Stimulated activated CD8-positive, alpha-beta memory T cell treated with anti-CD3 and anti-CD28 coated beads, Interleukin-12 subunit alpha, Interleukin-12 subunit beta, amount 100 ng/mL, for 24 hours (primary cell): Measurements from ENCODE around the gene KLK4.

ENCODE experiments used
- DNase-seq: peaks from one replicate; pipeline ENCODE4 v3.0.0-alpha.2; 2020; ENCODE audit errors: extremely low read depth

Gene KLK4

DNA sequence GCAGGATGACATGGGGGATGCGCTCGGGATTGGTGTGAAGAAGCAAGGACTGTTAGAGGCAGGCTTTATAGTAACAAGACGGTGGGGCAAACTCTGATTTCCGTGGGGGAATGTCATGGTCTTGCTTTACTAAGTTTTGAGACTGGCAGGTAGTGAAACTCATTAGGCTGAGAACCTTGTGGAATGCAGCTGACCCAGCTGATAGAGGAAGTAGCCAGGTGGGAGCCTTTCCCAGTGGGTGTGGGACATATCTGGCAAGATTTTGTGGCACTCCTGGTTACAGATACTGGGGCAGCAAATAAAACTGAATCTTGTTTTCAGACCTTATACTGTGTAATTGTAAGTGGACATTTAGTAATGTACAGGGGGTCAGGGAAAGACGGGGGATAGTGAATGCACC is 31.0 kb downstream of the KLK4 start:
- DNase-seq = no peak

DNA sequence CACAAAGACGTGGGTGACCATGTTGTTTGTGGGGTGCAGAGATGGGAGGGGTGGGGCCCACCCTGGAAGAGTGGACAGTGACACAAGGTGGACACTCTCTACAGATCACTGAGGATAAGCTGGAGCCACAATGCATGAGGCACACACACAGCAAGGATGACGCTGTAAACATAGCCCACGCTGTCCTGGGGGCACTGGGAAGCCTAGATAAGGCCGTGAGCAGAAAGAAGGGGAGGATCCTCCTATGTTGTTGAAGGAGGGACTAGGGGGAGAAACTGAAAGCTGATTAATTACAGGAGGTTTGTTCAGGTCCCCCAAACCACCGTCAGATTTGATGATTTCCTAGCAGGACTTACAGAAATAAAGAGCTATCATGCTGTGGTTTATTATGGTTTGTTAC is 32.3 kb downstream of the KLK4 start:
- DNase-seq = no peak

DNA sequence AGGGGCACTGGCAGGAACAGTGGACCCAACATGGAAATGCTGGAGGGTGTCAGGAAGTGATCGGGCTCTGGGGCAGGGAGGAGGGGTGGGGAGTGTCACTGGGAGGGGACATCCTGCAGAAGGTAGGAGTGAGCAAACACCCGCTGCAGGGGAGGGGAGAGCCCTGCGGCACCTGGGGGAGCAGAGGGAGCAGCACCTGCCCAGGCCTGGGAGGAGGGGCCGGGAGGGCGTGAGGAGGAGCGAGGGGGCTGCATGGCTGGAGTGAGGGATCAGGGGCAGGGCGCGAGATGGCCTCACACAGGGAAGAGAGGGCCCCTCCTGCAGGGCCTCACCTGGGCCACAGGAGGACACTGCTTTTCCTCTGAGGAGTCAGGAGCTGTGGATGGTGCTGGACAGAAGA is 33.9 kb downstream of the KLK4 start:
- no peak for DNase-seq

DNA sequence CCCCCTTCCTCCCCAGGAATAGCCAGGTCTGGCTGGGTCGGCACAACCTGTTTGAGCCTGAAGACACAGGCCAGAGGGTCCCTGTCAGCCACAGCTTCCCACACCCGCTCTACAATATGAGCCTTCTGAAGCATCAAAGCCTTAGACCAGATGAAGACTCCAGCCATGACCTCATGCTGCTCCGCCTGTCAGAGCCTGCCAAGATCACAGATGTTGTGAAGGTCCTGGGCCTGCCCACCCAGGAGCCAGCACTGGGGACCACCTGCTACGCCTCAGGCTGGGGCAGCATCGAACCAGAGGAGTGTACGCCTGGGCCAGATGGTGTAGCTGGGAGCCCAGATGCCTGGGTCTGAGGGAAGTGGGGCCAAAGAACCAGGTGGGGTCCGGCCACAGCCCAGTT is 34.7 kb downstream of the KLK4 start:
- DNase-seq = no peak

DNA sequence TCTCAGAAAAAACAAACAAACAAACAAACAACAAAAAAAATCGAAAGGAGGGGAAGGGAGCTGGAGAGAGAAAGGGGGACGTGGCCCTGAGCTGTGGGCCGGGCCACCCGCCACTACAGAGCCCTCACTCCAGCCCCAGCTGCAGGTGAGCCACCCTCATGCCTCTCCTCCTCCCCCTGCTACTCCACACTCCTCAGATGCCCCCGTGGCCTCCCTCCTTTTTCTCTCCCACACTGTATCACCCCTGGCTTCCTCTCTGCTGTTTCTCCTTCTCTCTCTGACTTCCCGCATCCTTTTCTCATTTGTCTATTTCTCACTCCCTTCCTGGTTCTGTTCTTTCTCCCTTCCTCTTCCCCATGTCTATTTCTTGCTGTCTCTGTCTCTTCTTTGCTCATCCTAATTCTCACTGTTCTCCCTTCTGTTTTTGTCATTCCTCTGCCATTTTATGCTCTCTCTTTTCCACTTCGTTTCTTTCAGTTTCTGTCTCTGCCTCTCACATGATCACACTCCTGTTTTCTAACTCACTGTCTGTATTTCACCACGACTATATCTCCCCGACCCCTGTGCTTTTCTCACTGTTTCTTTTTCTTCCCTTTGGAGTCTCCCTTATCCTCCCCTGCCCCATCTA is 35.3 kb downstream of the KLK4 start:
- DNase-seq = no peak

DNA sequence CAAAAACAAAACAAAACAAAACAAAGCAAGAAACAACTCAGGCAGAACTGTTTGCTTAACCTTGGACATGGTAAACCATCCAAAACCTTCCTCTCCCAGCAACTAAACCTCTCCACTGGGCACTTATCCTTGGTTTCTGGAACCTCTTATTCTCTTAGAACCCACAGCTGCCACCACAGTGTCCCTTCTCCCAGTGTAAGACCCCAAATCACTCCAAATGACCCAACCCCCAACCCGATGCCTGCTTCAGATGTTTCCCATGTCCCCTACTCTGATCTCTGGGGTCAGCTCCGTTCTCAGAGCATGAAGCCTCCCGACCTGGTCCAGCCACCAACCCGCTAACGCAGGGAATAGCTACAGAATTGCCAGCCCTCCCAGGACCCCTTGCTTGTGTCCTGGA is 37.0 kb downstream of the KLK4 start:
- DNase-seq = no peak

DNA sequence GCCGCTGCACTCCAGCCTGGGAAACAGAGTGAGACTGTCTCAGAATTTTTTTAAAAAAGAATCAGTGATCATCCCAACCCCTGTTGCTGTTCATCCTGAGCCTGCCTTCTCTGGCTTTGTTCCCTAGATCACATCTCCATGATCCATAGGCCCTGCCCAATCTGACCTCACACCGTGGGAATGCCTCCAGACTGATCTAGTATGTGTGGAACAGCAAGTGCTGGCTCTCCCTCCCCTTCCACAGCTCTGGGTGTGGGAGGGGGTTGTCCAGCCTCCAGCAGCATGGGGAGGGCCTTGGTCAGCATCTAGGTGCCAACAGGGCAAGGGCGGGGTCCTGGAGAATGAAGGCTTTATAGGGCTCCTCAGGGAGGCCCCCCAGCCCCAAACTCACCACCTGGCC is 38.1 kb downstream of the KLK4 start, which contains the start of gene KLK2:
Gene KLK2 (plus strand): TSS at position 384 of the 400 bp plus-strand sequence. CDS start 35 bp downstream, outside the sequence.
- no peak for DNase-seq

DNA sequence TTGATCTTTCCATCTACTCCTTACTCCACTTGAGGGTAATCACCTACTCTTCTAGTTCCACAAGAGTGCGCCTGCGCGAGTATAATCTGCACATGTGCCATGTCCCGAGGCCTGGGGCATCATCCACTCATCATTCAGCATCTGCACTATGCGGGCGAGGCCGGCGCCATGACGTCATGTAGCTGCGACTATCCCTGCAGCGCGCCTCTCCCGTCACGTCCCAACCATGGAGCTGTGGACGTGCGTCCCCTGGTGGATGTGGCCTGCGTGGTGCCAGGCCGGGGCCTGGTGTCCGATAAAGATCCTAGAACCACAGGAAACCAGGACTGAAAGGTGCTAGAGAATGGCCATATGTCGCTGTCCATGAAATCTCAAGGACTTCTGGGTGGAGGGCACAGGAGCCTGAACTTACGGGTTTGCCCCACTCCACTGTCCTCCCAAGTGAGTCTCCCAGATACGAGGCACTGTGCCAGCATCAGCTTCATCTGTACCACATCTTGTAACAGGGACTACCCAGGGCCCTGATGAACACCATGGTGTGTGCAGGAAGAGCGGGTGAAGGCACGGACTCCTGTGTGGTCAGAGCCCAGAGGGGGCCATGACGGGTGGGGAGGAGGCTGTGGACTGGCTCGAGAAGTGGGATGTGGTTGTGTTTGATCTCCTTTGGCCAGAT is 40.6 kb downstream of the KLK4 start:
- no peak for DNase-seq

DNA sequence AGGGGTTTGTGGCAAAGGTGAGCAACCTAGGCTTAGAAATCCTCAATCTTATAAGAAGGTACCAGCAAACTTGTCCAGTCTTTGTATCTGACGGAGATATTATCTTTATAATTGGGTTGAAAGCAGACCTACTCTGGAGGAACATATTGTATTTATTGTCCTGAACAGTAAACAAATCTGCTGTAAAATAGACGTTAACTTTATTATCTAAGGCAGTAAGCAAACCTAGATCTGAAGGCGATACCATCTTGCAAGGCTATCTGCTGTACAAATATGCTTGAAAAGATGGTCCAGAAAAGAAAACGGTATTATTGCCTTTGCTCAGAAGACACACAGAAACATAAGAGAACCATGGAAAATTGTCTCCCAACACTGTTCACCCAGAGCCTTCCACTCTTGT is 41.7 kb downstream of the KLK4 start:
- DNase-seq = no peak

DNA sequence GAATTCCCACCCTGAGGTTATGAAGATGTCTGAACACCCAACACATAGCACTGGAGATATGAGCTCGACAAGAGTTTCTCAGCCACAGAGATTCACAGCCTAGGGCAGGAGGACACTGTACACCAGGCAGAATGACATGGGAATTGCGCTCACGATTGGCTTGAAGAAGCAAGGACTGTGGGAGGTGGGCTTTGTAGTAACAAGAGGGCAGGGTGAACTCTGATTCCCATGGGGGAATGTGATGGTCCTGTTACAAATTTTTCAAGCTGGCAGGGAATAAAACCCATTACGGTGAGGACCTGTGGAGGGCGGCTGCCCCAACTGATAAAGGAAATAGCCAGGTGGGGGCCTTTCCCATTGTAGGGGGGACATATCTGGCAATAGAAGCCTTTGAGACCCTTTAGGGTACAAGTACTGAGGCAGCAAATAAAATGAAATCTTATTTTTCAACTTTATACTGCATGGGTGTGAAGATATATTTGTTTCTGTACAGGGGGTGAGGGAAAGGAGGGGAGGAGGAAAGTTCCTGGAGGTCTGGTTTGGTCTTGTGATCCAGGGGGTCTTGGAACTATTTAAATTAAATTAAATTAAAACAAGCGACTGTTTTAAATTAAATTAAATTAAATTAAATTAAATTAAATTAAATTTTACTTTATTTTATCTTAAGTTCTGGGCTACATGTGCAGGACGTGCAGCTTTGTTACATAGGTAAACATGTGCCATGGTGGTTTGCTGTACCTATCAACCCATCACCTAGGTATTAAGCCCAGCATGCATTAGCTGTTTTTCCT is 49.5 kb downstream of the KLK4 start:
- no peak for DNase-seq

DNA sequence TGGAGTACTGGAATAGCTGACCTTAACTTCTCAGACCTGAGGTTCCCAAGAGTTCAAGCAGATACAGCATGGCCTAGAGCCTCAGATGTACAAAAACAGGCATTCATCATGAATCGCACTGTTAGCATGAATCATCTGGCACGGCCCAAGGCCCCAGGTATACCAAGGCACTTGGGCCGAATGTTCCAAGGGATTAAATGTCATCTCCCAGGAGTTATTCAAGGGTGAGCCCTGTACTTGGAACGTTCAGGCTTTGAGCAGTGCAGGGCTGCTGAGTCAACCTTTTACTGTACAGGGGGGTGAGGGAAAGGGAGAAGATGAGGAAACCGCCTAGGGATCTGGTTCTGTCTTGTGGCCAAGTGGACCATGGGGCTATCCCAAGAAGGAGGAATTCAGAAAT is 50.2 kb downstream of the KLK4 start:
- DNase-seq = no peak

DNA sequence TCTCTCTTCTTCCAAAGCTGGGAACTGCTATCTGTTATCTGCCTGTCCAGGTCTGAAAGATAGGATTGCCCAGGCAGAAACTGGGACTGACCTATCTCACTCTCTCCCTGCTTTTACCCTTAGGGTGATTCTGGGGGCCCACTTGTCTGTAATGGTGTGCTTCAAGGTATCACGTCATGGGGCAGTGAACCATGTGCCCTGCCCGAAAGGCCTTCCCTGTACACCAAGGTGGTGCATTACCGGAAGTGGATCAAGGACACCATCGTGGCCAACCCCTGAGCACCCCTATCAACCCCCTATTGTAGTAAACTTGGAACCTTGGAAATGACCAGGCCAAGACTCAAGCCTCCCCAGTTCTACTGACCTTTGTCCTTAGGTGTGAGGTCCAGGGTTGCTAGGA is 51.3 kb downstream of the KLK4 start:
- DNase-seq = no peak

DNA sequence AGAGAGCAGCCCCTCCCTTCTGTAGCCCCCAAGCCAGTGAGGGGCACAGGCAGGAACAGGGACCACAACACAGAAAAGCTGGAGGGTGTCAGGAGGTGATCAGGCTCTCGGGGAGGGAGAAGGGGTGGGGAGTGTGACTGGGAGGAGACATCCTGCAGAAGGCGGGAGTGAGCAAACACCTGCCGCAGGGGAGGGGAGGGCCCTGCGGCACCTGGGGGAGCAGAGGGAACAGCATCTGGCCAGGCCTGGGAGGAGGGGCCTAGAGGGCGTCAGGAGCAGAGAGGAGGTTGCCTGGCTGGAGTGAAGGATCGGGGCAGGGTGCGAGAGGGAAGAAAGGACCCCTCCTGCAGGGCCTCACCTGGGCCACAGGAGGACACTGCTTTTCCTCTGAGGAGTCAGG is 52.3 kb downstream of the KLK4 start:
- no peak for DNase-seq

DNA sequence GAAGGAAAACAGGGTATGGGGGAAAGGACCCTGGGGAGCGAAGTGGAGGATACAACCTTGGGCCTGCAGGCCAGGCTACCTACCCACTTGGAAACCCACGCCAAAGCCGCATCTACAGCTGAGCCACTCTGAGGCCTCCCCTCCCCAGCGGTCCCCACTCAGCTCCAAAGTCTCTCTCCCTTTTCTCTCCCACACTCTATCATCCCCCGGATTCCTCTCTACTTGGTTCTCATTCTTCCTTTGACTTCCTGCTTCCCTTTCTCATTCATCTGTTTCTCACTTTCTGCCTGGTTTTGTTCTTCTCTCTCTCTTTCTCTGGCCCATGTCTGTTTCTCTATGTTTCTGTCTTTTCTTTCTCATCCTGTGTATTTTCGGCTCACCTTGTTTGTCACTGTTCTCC is 53.8 kb downstream of the KLK4 start:
- DNase-seq = no peak
